ENCODE data around the gene PCF11.

DNA sequence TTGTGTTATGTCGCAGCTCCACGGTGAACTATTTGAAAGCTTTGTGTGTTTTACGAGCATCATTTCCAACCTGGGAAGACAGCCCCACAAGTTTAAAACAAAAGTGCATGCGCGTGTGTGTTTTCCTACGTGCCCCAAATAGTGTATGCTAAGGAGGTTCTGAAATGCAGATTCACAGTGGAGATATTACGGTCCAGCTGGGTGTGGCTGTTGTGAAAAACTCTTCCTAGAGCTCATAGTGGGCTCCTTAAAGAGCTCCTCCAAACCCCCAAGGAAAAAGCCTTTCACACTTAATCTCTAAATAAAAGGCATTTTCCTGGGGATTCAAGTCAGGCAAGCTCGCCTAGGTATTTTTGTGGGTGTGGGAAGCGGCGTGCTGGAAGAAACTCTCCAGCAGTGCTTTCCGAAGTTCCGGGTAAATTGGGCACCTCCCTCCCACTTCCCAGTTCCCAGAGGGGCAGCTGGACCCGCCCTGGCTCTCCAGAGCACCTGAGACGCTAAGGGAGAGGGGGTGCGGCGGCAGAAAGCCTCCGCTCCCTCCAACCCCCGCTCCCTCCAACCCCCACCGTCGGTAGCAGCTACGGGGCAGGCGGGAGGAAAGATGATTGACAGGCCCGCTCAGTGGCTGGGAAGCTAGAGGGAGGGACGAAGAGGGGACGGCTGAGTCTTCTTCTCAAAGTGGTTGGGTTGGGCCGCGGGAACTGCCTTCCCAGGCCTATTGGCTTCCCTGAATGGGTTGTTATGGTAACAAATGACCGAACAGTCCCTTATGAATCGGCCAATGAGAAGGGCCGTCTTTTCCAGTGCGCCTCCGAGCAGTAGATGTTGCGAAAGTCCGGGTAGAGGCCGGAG is 561 bp upstream of the PCF11 start:
- no peak for TF ChIP-seq EGR1 (IDR thresholded peaks at IDR 0.05)
- TF ChIP-seq NFIC (IDR thresholded peaks at IDR 0.05), result no peak
- peak; percentile 59; the same call in 1 of the 2 replicates for TF ChIP-seq TAF1 (IDR thresholded peaks at IDR 0.05; ENCODE audit: low read depth)
- TF ChIP-seq, protein P1, sequence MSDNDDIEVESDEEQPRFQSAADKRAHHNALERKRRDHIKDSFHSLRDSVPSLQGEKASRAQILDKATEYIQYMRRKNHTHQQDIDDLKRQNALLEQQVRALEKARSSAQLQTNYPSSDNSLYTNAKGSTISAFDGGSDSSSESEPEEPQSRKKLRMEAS (IDR thresholded peaks at IDR 0.05), result peak; percentile 54
- TF ChIP-seq ZBTB7A (IDR thresholded peaks at IDR 0.05; ENCODE audit: low read depth), result no peak
- TF ChIP-seq RAD21 (IDR thresholded peaks at IDR 0.05; ENCODE audit: low read depth), result no peak
- TF ChIP-seq CREB1 (IDR thresholded peaks at IDR 0.05; ENCODE audit: low read depth), result peak; percentile 72
- TF ChIP-seq, protein P2, sequence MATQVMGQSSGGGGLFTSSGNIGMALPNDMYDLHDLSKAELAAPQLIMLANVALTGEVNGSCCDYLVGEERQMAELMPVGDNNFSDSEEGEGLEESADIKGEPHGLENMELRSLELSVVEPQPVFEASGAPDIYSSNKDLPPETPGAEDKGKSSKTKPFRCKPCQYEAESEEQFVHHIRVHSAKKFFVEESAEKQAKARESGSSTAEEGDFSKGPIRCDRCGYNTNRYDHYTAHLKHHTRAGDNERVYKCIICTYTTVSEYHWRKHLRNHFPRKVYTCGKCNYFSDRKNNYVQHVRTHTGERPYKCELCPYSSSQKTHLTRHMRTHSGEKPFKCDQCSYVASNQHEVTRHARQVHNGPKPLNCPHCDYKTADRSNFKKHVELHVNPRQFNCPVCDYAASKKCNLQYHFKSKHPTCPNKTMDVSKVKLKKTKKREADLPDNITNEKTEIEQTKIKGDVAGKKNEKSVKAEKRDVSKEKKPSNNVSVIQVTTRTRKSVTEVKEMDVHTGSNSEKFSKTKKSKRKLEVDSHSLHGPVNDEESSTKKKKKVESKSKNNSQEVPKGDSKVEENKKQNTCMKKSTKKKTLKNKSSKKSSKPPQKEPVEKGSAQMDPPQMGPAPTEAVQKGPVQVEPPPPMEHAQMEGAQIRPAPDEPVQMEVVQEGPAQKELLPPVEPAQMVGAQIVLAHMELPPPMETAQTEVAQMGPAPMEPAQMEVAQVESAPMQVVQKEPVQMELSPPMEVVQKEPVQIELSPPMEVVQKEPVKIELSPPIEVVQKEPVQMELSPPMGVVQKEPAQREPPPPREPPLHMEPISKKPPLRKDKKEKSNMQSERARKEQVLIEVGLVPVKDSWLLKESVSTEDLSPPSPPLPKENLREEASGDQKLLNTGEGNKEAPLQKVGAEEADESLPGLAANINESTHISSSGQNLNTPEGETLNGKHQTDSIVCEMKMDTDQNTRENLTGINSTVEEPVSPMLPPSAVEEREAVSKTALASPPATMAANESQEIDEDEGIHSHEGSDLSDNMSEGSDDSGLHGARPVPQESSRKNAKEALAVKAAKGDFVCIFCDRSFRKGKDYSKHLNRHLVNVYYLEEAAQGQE (IDR thresholded peaks at IDR 0.05; ENCODE audit: low read depth), result no peak
- TF ChIP-seq YY1 (IDR thresholded peaks at IDR 0.05; ENCODE audit: low read depth), result no peak
- no peak for TF ChIP-seq EP300 (IDR thresholded peaks at IDR 0.05; ENCODE audit: borderline replicate concordance)
